Measurements from ENCODE around the gene FYB1.
A peak's percentile ranks its signal among the peaks of the same experiment; 100 is the strongest.

Gene FYB1

DNA sequence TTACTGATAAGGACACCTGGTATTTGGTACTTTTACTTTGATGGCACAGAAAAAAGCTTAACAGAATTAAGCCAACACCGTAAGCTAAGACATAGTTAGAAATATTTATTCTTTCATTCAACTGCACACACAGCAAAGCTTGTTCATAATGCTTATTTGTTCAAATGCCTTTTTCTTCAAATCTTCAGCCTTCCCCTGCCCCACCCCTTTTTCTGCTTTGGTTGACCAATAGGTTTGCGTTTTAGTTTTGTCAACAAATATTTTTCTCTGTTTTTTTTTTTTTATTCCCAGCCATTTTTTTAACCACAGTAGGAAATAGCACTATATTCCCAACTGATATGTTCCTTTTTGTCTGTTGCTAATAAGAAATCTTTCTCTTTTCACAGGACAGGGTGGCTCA lies 140.2 kb downstream of the FYB1 start:
- Histone ChIP-seq H3K23ac (ENCODE audit: low read length in 2 of 2) (no peak overlapping the region), H2BK15ac (ENCODE audit: low read depth, poor library complexity, severe bottlenecking) (no peak overlapping the region), H3K9ac (ENCODE audit: low read length) (no peak overlapping the region), H3K4me2 (ENCODE audit: low read length, poor library complexity, severe bottlenecking) (no peak overlapping the region), H3K18ac (ENCODE audit: low read depth in 1 of 2, low read length in 2 of 2) (no peak overlapping the region), H3K79me1 (replicated peaks; ENCODE audit: low read length, poor library complexity, severe bottlenecking) (no peaks in the 10 kb centered on the region), H3K14ac (ENCODE audit: low read length in 2 of 2) (no peak overlapping the region), H3K27ac (ENCODE audit: low read length, poor library complexity, severe bottlenecking) (no peak overlapping the region), H2BK5ac (ENCODE audit: low read depth, low read length, poor library complexity, severe bottlenecking) (no peak overlapping the region), H3K9me3 (ENCODE audit: control insufficient read depth, low read length) (no peaks in the 10 kb centered on the region), H4K8ac (ENCODE audit: low read length) (no peak overlapping the region), H3K27me3 (ENCODE audit: control insufficient read depth in 1 of 2, insufficient read depth in 1 of 2, low read length in 2 of 2) (no peaks in the 10 kb centered on the region), H3K4ac (ENCODE audit: low read depth in 1 of 2, low read length in 2 of 2) (no peak overlapping the region), H3K4me1 (ENCODE audit: control insufficient read depth, insufficient read depth, low read depth, low read length) (no peaks in the 10 kb centered on the region), H4K91ac (ENCODE audit: low read length) (no peak overlapping the region), H2BK120ac (ENCODE audit: low read depth, low read length) (no peak overlapping the region), H3K4me3 (ENCODE audit: insufficient read depth in 1 of 2, low read depth in 1 of 2, low read length in 2 of 2) (no peak overlapping the region), H2AFZ (ENCODE audit: low read depth, low read length) (no peak overlapping the region), H2AK5ac (ENCODE audit: low read length, severe bottlenecking) (no peak overlapping the region), H2BK12ac (ENCODE audit: low read length in 2 of 2) (no peak overlapping the region), H3K36me3 (ENCODE audit: control insufficient read depth in 1 of 2, insufficient read depth in 2 of 2, low read depth in 1 of 2, low read length in 2 of 2) (no peaks in the 10 kb centered on the region)
- DNase-seq, result no peak
- 96% methylated on average over 1 of the region's 2 CpGs for WGBS

DNA sequence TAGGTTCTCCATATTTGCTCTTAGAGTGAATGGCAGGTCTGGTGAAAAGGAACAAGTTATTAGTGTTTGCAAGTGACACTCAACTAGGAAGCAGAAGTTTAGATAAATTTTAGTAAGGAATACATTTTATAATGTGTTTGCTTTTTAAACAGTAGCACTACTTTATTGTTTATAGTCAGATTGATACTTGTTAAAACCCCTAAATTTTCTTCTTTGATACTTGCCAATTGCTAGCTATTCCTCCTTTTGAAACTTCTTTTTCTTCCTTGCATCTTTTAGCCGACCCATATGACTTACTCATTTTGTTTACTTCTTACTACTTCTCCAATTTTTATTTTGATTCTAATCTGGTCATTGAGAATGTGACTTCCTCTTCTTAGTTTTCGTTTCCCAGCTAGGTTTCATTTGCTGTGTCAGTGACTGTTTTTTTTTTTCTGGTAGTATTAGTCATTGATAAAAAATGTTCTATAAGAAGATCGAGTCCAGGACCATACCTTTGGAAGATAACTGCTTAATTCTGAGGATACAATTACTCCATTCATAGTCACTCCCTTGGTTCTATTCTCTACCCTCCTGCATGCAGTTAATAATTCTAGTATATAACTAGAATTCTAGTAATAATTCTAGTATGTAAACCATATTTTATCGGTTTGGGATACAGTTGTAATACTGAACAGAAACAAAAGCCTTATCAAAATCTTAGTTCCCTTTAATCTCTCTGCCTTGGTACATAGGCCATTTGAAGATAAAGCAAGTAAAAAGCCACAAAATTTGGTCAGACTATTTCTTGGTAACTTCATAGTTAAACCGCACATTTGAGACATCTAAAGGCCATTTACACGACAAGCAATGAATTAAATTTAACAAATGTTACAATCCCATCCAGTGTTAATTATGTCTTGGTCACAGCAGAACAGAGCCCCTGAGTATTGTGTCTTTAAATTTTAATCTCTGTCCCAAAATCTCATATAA lies 142.3 kb downstream of the FYB1 start:
- Histone ChIP-seq H3K27ac (ENCODE audit: low read length, poor library complexity, severe bottlenecking) (no peak overlapping the region), H4K8ac (ENCODE audit: low read length) (no peak overlapping the region), H3K79me1 (replicated peaks; ENCODE audit: low read length, poor library complexity, severe bottlenecking) (no peaks in the 10 kb centered on the region), H2BK5ac (ENCODE audit: low read depth, low read length, poor library complexity, severe bottlenecking) (no peak overlapping the region), H4K91ac (ENCODE audit: low read length) (no peak overlapping the region), H3K9ac (ENCODE audit: low read length) (peak overlapping the region; percentile 96), H3K4me1 (ENCODE audit: control insufficient read depth, insufficient read depth, low read depth, low read length) (no peaks in the 10 kb centered on the region), H3K36me3 (ENCODE audit: control insufficient read depth in 1 of 2, insufficient read depth in 2 of 2, low read depth in 1 of 2, low read length in 2 of 2) (no peaks in the 10 kb centered on the region), H3K4ac (ENCODE audit: low read depth in 1 of 2, low read length in 2 of 2) (no peak overlapping the region), H2AK5ac (ENCODE audit: low read length, severe bottlenecking) (no peak overlapping the region), H3K27me3 (ENCODE audit: control insufficient read depth in 1 of 2, insufficient read depth in 1 of 2, low read length in 2 of 2) (no peaks in the 10 kb centered on the region), H2AFZ (ENCODE audit: low read depth, low read length) (no peak overlapping the region), H3K23ac (ENCODE audit: low read length in 2 of 2) (no peak overlapping the region), H3K18ac (ENCODE audit: low read depth in 1 of 2, low read length in 2 of 2) (no peak overlapping the region), H3K4me2 (ENCODE audit: low read length, poor library complexity, severe bottlenecking) (no peak overlapping the region), H2BK120ac (ENCODE audit: low read depth, low read length) (no peak overlapping the region), H2BK12ac (ENCODE audit: low read length in 2 of 2) (no peak overlapping the region), H3K14ac (ENCODE audit: low read length in 2 of 2) (no peak overlapping the region), H3K9me3 (ENCODE audit: control insufficient read depth, low read length) (no peaks in the 10 kb centered on the region), H2BK15ac (ENCODE audit: low read depth, poor library complexity, severe bottlenecking) (no peak overlapping the region), H3K4me3 (ENCODE audit: insufficient read depth in 1 of 2, low read depth in 1 of 2, low read length in 2 of 2) (no peak overlapping the region)
- 100% methylated on average over 2 of the region's 6 CpGs for WGBS
- DNase-seq, result peak; percentile 66

DNA sequence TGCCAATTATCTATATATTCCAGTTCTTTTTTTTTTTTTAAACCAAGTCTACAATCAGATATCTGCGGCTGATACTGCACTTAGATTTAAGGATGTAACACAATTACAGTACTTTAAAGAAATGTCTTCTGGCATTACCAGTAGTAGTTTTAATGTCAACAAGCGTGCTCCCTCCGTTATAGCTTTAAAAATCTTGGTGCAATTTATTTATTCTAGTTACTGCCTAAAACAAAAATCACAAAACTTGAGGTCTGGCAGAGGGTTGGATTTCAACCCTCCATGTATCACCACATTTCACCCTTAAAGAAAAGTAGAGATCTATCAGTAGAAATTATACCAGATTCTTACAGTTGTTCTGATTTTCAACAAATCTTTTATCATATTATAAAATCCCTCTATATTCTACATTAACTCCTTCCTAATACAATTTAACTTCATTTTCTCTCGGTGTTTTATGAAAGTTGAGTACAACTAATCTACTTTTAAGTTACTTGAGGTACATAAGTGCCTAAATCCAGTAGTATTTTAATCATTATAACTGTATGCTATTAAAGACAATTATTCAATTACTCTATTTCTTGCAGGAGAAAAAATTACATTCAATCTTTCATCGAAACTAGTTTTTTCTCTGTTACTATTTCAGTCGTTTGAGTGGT lies 143.1 kb downstream of the FYB1 start:
- no peaks in the 10 kb centered on the region for H3K79me1 ChIP-seq (replicated peaks; ENCODE audit: low read length, poor library complexity, severe bottlenecking)
- H3K9me3 ChIP-seq (ENCODE audit: control insufficient read depth, low read length), result no peaks in the 10 kb centered on the region
- H4K91ac ChIP-seq (ENCODE audit: low read length), result no peak overlapping the region
- H3K4ac ChIP-seq (ENCODE audit: low read depth in 1 of 2, low read length in 2 of 2), result no peak overlapping the region
- no peak overlapping the region for H3K27ac ChIP-seq (ENCODE audit: low read length, poor library complexity, severe bottlenecking)
- no peaks in the 10 kb centered on the region for H3K4me1 ChIP-seq (ENCODE audit: control insufficient read depth, insufficient read depth, low read depth, low read length)
- H3K4me2 ChIP-seq (ENCODE audit: low read length, poor library complexity, severe bottlenecking), result no peak overlapping the region
- no peak overlapping the region for H4K8ac ChIP-seq (ENCODE audit: low read length)
- no peak overlapping the region for H2AK5ac ChIP-seq (ENCODE audit: low read length, severe bottlenecking)
- H3K27me3 ChIP-seq (ENCODE audit: control insufficient read depth in 1 of 2, insufficient read depth in 1 of 2, low read length in 2 of 2), result no peaks in the 10 kb centered on the region
- H2BK120ac ChIP-seq (ENCODE audit: low read depth, low read length), result no peak overlapping the region
- no peak overlapping the region for H2BK5ac ChIP-seq (ENCODE audit: low read depth, low read length, poor library complexity, severe bottlenecking)
- H3K18ac ChIP-seq (ENCODE audit: low read depth in 1 of 2, low read length in 2 of 2), result no peak overlapping the region
- no peak overlapping the region for H2BK15ac ChIP-seq (ENCODE audit: low read depth, poor library complexity, severe bottlenecking)
- peak overlapping the region; percentile 96 for H3K9ac ChIP-seq (ENCODE audit: low read length)
- 70% methylated on average over 3 of the region's 6 CpGs for WGBS
- H2BK12ac ChIP-seq (ENCODE audit: low read length in 2 of 2), result no peak overlapping the region
- no peaks in the 10 kb centered on the region for H3K36me3 ChIP-seq (ENCODE audit: control insufficient read depth in 1 of 2, insufficient read depth in 2 of 2, low read depth in 1 of 2, low read length in 2 of 2)
- no peak for DNase-seq
- H3K23ac ChIP-seq (ENCODE audit: low read length in 2 of 2), result no peak overlapping the region
- no peak overlapping the region for H2AFZ ChIP-seq (ENCODE audit: low read depth, low read length)
- H3K14ac ChIP-seq (ENCODE audit: low read length in 2 of 2), result no peak overlapping the region
- no peak overlapping the region for H3K4me3 ChIP-seq (ENCODE audit: insufficient read depth in 1 of 2, low read depth in 1 of 2, low read length in 2 of 2)
